Nephron progenitor cell (in vitro differentiated cells): ENCODE measurements around the gene GADD45B.
A peak's percentile ranks its signal among the peaks of the same experiment; 100 is the strongest.

Source experiments
- DNase-seq: peaks from one replicate; pipeline ENCODE4 v3.0.0; 2021
- H3K27ac Mint-ChIP-seq: 2 replicates; pipeline ENCODE4 v1.8.0; 2021; ENCODE audit warnings: mild to moderate bottlenecking, moderate library complexity, mixed read lengths
- H3K27me3 Mint-ChIP-seq: 2 replicates; pipeline ENCODE4 v1.8.0; 2021; ENCODE audit warnings: mild to moderate bottlenecking, low read depth, mixed read lengths; ENCODE audit not compliant: poor library complexity
- H3K36me3 Mint-ChIP-seq: 2 replicates; pipeline ENCODE4 v1.8.0; 2021; ENCODE audit warnings: low read depth, mixed read lengths
- H3K4me1 Mint-ChIP-seq: 2 replicates; pipeline ENCODE4 v1.8.0; 2021; ENCODE audit warnings: mixed read lengths
- H3K4me3 Mint-ChIP-seq: 2 replicates; pipeline ENCODE4 v1.8.0; 2021; ENCODE audit warnings: mild to moderate bottlenecking, moderate library complexity, mixed read lengths
- H3K9me3 Mint-ChIP-seq: 2 replicates; pipeline ENCODE4 v1.8.0; 2021; ENCODE audit warnings: mild to moderate bottlenecking, moderate library complexity, mixed read lengths
- TF ChIP-seq, protein P1 (sequence below): fragments of 200-600 bp; sonication (generic); IDR thresholded peaks from 2 replicates; pipeline ENCODE4 v1.5.0; 2021; ENCODE audit warnings: antibody characterized with exemption

Gene GADD45B

GRCh38 chr19:2451138-2451537 is 24.8 kb upstream of the GADD45B start:
- peaks cover 6% of the 10 kb centered on the region for H3K36me3 Mint-ChIP-seq
- H3K4me3 Mint-ChIP-seq, result no peak overlapping the region
- no peak overlapping the region for H3K27ac Mint-ChIP-seq
- DNase-seq, result no peak
- H3K9me3 Mint-ChIP-seq, result no peaks in the 10 kb centered on the region
- H3K27me3 Mint-ChIP-seq, result no peaks in the 10 kb centered on the region
- TF ChIP-seq, protein P1, sequence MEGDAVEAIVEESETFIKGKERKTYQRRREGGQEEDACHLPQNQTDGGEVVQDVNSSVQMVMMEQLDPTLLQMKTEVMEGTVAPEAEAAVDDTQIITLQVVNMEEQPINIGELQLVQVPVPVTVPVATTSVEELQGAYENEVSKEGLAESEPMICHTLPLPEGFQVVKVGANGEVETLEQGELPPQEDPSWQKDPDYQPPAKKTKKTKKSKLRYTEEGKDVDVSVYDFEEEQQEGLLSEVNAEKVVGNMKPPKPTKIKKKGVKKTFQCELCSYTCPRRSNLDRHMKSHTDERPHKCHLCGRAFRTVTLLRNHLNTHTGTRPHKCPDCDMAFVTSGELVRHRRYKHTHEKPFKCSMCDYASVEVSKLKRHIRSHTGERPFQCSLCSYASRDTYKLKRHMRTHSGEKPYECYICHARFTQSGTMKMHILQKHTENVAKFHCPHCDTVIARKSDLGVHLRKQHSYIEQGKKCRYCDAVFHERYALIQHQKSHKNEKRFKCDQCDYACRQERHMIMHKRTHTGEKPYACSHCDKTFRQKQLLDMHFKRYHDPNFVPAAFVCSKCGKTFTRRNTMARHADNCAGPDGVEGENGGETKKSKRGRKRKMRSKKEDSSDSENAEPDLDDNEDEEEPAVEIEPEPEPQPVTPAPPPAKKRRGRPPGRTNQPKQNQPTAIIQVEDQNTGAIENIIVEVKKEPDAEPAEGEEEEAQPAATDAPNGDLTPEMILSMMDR, result no peak
- peaks cover 17% of the 10 kb centered on the region for H3K4me1 Mint-ChIP-seq

DNA sequence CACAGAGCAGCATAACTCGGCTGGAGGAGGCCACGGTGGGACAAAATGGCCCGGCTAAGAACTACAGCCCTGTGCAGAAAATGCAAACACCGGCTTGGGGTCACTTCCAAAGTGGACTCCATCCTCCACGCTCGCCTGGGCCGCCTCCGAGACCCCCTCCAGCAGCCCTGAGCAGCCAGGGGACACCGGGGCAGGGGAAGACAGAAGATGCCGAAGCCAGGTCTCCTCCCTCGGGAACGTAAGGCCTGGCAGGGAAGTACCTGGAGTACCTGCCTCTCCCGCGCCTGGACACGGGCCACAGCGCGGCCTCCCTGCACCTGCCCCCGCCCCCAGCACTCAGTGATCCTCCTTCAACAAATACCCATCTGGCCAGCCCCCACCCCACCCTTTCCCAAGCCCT is 24.2 kb upstream of the GADD45B start:
- Mint-ChIP-seq H3K4me1 (peaks cover 11% of the 10 kb centered on the region), H3K36me3 (peaks cover 6% of the 10 kb centered on the region), H3K27ac (no peak overlapping the region), H3K27me3 (no peaks in the 10 kb centered on the region), H3K4me3 (no peak overlapping the region), H3K9me3 (no peaks in the 10 kb centered on the region)
- TF ChIP-seq, protein P1, result no peak
- DNase-seq, result no peak

DNA sequence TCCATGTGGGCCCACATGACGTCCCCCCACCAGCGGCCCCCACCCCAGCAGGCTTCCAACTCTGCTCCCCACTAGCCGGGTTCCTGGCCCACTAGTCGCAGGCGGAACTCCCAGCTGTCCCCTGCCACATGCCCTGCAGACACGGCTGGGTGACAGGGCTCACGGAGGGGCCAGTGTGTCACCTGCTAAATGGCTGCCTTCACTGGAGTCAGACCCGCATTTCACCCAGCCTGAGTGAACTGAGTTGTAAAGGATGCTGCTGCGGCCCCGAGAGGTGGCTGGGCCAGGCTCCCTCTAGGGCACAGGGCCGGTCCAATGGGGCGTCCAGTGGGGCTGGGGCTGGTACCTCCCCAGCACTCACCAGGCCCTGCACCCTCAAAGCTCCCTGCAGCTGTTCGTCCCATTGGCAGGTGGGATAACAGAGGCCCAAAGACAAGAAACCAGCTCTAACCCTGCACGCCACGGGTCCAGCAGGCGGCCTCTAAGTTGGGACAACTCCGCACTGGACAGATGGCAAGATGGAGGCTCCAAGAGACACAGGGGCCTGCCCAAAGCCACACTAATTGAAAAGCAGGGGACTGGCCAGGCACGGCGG is 22.4 kb upstream of the GADD45B start:
- H3K4me3 Mint-ChIP-seq, result peak overlapping the region; percentile 85
- TF ChIP-seq, protein P1, result no peak
- peaks cover 18% of the 10 kb centered on the region for H3K4me1 Mint-ChIP-seq
- DNase-seq, result no peak
- no peaks in the 10 kb centered on the region for H3K27me3 Mint-ChIP-seq
- H3K27ac Mint-ChIP-seq, result no peak overlapping the region
- peaks cover 6% of the 10 kb centered on the region for H3K36me3 Mint-ChIP-seq
- H3K9me3 Mint-ChIP-seq, result no peaks in the 10 kb centered on the region

DNA sequence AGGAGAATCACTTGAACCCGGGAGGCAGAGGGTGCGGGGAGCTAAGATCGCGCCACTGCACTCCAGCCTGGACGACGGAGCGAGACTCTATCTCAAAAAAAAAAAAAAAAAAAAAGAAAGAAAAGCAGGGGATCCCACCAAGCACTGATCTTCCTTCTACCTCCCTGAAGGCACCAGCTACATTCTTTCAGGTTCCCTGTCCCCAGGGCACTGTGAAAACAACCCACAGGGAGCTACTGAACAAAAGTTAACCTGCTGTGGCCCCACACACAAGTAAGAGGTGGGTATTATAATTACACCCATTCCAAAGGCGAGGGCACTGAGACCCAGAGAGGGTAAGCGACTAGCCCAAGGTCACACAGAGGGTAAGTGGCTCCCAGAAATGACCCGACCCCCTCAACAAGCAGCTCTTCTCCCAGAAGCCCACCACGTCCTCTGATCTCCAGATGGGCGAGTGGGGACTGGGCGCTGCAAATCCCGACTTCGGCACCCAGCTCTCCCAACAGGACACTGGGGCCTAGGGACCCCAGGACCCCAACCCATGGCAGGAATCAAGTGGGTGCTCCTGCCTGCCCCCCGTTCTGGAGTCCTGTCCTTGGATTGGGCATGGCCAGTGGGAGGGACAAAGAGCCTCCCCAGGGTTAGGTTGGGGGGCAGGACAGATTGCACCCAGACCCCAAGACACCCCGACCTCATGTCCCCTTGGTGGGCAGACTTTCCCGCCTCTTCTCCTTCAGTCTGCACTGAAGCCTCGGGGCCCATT is 21.5 kb upstream of the GADD45B start:
- no peak for DNase-seq
- TF ChIP-seq, protein P1, result no peak
- Mint-ChIP-seq H3K4me1 (peaks cover 18% of the 10 kb centered on the region), H3K4me3 (peak overlapping the region; percentile 85), H3K9me3 (no peaks in the 10 kb centered on the region), H3K27me3 (no peaks in the 10 kb centered on the region), H3K27ac (peak overlapping the region; percentile 91), H3K36me3 (peaks cover 6% of the 10 kb centered on the region)

GRCh38 chr19:2454962-2455850 is 20.7 kb upstream of the GADD45B start:
- TF ChIP-seq, protein P1, result no peak
- Mint-ChIP-seq H3K9me3 (no peaks in the 10 kb centered on the region), H3K27ac (peak overlapping the region; percentile 91), H3K4me1 (peaks cover 18% of the 10 kb centered on the region), H3K36me3 (peaks cover 1% of the 10 kb centered on the region), H3K4me3 (peak overlapping the region; percentile 85), H3K27me3 (no peaks in the 10 kb centered on the region)
- DNase-seq, result no peak
